ENCODE results near the gene RNF217.

GRCh38 chr6:124927806-124928205, 34.4 kb upstream of the RNF217 start:
- TF ChIP-seq CTCF (conservative IDR thresholded peaks at IDR 0.05) (no peak), EZH2 (IDR thresholded peaks at IDR 0.05; ENCODE audit: low read depth) (no peak)

Measured in PC-9 (cell line).